Ishikawa (cell line): ENCODE results near the gene SEC63.

ENCODE experiments used
- CEBPB ChIP-seq: IDR thresholded peaks from 2 replicates; pipeline ENCODE4 v1.6.1; 2012
- CREB1 ChIP-seq: IDR thresholded peaks from 2 replicates; pipeline ENCODE4 v1.6.1; 2012; ENCODE audit warnings: low read depth
- EGR1 ChIP-seq: IDR thresholded peaks from 2 replicates; pipeline ENCODE4 v1.6.1; 2012
- EP300 ChIP-seq: IDR thresholded peaks from 2 replicates; pipeline ENCODE4 v1.6.1; 2012; ENCODE audit warnings: borderline replicate concordance
- FOXM1 ChIP-seq: IDR thresholded peaks from 2 replicates; pipeline ENCODE4 v1.6.1; 2012; ENCODE audit warnings: low read depth, borderline replicate concordance
- NFIC ChIP-seq: IDR thresholded peaks from 2 replicates; pipeline ENCODE4 v1.6.1; 2012
- RAD21 ChIP-seq: IDR thresholded peaks from 2 replicates; pipeline ENCODE4 v1.6.1; 2012; ENCODE audit warnings: low read depth
- TAF1 ChIP-seq: IDR thresholded peaks from 2 replicates; pipeline ENCODE4 v1.6.1; 2012; ENCODE audit warnings: low read depth, mild to moderate bottlenecking
- TCF12 ChIP-seq: IDR thresholded peaks from 2 replicates; pipeline ENCODE4 v1.6.1; 2012; ENCODE audit warnings: low read depth
- TEAD4 ChIP-seq: IDR thresholded peaks from 2 replicates; pipeline ENCODE4 v1.6.1; 2012
- YY1 ChIP-seq: IDR thresholded peaks from 2 replicates; pipeline ENCODE4 v1.6.1; 2012; ENCODE audit warnings: low read depth
- ZBTB7A ChIP-seq: IDR thresholded peaks from 2 replicates; pipeline ENCODE4 v1.6.1; 2012; ENCODE audit warnings: low read depth
- TF ChIP-seq, protein P1 (sequence below): IDR thresholded peaks from 2 replicates; pipeline ENCODE4 v1.6.1; 2012; ENCODE audit warnings: low read depth, mild to moderate bottlenecking
- TF ChIP-seq, protein P2 (sequence below): IDR thresholded peaks from 2 replicates; pipeline ENCODE4 v1.6.1; 2012
- TF ChIP-seq, protein P3 (sequence below): IDR thresholded peaks from 2 replicates; pipeline ENCODE4 v1.6.1; 2012

Gene SEC63

DNA sequence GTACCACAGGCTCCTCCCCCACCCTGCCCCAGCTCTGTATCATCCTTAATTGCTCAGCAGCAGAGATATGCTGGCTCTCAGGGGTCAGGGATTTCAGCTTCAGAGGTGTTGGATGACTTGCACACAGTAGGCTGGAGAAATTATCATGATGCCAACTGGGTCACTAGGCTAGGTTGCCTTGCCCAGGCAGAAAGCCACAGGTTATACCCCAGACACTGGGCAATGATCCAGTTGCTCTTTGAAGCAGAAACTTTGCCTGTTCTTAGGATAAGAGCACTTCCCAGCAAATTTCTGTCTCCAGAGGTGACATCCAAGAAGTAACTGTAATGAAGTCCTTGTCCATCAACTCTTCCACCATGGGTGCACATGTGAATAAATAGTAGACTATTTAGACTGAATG lies 95.6 kb downstream of the SEC63 start:
- TF ChIP-seq TAF1 = no peak
- peak; percentile 31; the same call in 1 of the 2 replicates for TF ChIP-seq TCF12
- TF ChIP-seq, protein P1, sequence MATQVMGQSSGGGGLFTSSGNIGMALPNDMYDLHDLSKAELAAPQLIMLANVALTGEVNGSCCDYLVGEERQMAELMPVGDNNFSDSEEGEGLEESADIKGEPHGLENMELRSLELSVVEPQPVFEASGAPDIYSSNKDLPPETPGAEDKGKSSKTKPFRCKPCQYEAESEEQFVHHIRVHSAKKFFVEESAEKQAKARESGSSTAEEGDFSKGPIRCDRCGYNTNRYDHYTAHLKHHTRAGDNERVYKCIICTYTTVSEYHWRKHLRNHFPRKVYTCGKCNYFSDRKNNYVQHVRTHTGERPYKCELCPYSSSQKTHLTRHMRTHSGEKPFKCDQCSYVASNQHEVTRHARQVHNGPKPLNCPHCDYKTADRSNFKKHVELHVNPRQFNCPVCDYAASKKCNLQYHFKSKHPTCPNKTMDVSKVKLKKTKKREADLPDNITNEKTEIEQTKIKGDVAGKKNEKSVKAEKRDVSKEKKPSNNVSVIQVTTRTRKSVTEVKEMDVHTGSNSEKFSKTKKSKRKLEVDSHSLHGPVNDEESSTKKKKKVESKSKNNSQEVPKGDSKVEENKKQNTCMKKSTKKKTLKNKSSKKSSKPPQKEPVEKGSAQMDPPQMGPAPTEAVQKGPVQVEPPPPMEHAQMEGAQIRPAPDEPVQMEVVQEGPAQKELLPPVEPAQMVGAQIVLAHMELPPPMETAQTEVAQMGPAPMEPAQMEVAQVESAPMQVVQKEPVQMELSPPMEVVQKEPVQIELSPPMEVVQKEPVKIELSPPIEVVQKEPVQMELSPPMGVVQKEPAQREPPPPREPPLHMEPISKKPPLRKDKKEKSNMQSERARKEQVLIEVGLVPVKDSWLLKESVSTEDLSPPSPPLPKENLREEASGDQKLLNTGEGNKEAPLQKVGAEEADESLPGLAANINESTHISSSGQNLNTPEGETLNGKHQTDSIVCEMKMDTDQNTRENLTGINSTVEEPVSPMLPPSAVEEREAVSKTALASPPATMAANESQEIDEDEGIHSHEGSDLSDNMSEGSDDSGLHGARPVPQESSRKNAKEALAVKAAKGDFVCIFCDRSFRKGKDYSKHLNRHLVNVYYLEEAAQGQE = no peak
- TF ChIP-seq NFIC = peak; percentile 73

DNA sequence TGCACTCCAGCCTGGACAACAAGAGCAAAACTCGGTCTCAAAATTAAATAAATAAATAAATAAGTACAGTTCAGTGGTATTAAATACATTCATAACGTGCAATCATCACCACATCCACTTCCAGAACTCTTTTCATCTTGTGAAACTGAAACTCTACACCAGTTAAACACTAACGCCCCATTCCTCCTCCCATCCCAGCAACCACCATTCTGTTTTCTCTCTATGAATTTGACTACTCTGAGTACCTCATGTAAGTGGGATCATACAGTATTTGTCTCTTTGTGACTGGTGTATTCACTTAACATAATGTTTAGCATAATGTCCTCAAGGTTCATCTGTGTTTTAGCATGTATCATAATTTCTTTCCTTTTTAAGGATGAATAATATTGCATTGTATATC lies 104.8 kb downstream of the SEC63 start:
- no peak for TF ChIP-seq EP300
- no peak for TF ChIP-seq YY1
- TF ChIP-seq, protein P2, sequence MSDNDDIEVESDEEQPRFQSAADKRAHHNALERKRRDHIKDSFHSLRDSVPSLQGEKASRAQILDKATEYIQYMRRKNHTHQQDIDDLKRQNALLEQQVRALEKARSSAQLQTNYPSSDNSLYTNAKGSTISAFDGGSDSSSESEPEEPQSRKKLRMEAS = no peak
- TF ChIP-seq CREB1 = no peak

DNA sequence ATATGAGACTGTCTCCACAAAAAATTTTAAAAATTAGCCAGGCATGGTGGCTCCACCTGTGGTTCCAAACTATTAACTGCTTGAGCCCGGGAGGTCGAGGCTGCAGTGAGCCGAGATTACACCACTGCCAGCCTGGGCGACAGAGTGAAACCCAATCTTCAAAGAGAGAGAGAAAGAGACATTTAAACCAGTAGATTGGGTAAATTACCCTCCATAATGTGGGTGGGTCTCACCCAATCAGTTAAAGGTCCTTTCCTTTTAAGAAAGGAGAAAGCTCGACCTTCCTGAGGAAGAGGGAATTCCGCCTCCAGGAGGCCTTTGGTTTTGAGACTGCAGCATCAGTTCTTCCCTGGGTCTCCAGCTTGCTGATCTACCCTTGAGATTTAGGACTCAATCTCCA lies 108.7 kb downstream of the SEC63 start:
- TF ChIP-seq TEAD4 (no peak), EP300 (no peak), RAD21 (no peak), NFIC (no peak), ZBTB7A (no peak), EGR1 (no peak)
- TF ChIP-seq, protein P2 = no peak

DNA sequence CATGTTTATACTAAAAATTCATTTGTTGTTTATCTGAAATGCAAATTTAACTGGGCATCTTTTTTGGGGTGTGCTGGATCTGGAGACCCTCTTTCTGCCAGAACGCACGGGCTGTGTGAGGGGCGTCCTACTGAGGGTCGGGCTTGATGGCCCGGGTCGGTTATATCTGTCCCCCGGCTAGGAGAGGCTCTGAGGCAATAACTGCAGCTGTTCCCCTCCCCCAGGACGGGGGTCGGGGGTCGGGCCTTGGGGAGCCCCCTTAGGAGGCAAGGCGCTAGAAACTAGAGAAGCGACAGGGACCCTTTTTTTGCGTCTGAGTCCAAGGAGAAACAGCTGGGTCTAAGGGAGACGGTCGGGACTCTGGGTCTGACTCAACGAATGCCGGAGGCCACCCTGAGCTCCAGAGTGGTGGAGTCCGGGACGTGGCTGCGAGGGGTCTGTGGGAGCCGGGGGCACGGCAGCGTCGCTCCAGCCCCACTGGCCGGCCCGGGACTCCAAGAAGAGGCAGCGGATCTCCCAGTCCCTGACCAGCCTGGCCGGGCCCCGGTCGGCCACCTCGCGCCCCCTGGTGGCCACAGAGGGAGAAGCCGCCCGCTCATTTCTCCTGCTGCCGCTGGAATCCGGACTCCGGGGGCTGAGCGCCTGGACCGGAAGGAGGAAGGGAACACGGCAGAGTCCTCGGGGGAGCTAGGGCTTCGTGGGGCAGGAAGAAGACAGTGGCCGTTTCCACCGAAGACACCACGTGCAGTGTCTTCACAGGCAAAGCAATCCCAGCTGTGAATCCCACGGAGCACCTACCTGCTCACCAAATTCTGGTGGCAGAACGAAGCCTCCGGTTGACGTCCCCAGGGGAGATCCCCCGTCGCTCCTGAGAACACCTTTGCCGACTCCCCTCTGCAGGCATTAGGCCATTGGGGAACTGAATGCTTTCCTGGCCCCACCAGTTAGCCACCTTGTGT lies 109.9 kb downstream of the SEC63 start:
- TF ChIP-seq TCF12 (no peak), RAD21 (peak; percentile 75), TEAD4 (peak; percentile 49), CREB1 (no peak), EGR1 (no peak), EP300 (no peak), CEBPB (no peak), NFIC (no peak)
- TF ChIP-seq, protein P2 = peak; percentile 96
- TF ChIP-seq, protein P1 = peak; percentile 13; the same call in 1 of the 2 replicates

DNA sequence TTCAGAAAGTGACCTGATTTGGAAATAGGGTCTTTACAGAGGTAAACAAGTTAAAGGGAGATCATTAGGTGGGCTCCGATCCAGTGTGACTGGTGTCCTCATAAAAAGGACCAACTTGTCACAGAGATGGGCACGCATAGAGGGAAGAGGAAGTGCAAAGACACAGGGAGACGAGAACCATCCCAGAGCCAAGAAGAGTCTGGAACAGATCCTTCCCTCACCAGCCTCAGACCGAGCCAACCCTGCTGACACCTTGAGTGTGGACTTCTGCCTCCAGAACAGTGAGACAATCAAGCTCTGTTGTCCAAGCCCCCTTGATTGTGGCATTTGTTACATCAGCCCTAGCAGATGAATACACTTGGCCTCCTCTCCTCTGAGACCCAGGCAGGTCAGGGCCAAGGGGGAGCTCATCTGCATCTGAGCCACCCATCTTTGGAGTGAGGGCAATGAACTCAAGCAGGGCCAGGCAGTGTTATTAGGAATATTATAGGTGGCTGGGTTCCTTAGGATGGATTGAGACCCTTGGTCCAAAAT lies 111.7 kb downstream of the SEC63 start:
- TF ChIP-seq CEBPB (no peak), NFIC (no peak), CREB1 (no peak), FOXM1 (no peak), RAD21 (no peak), TEAD4 (no peak)
- TF ChIP-seq, protein P1 = no peak
- TF ChIP-seq, protein P3, sequence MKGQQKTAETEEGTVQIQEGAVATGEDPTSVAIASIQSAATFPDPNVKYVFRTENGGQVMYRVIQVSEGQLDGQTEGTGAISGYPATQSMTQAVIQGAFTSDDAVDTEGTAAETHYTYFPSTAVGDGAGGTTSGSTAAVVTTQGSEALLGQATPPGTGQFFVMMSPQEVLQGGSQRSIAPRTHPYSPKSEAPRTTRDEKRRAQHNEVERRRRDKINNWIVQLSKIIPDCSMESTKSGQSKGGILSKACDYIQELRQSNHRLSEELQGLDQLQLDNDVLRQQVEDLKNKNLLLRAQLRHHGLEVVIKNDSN = no peak
